ENCODE data around the gene ULBP1.
"Not testable (repeated sequence)": the region's sequence is repeated elsewhere in the genome, so short reads cannot be mapped to it uniquely, and the experiment has no call there.

ULBP1 gene

GRCh38 chr6:149945276-149945675, 18.5 kb upstream of the ULBP1 start:
- H3K56ac ChIP-seq (ENCODE audit: low read length); H2BK5ac ChIP-seq (ENCODE audit: low read length); H2BK120ac ChIP-seq (ENCODE audit: low read depth, low read length); H3K27ac ChIP-seq (ENCODE audit: low read depth, low read length); H3K4me2 ChIP-seq (ENCODE audit: low read length); H3K9ac ChIP-seq (ENCODE audit: low read length); H3K4me3 ChIP-seq (ENCODE audit: low read length); H3K18ac ChIP-seq (ENCODE audit: low read length); H2BK15ac ChIP-seq (replicated peaks; ENCODE audit: low read depth); H4K8ac ChIP-seq (ENCODE audit: low read depth, low read length); H2AK5ac ChIP-seq (ENCODE audit: low read length); H3K79me2 ChIP-seq (ENCODE audit: control insufficient read depth, insufficient read depth, low read length); DNase-seq; H3K4me1 ChIP-seq (ENCODE audit: control insufficient read depth, low read depth, low read length); H3K4ac ChIP-seq (ENCODE audit: low read depth, low read length); H3K36me3 ChIP-seq (ENCODE audit: control insufficient read depth, insufficient read depth, low read length); H4K5ac ChIP-seq (ENCODE audit: low read length); H3K23ac ChIP-seq (ENCODE audit: low read length); H3K79me1 ChIP-seq (ENCODE audit: low read length): not testable (repeated sequence)
- WGBS (ENCODE audit: extremely low coverage, insufficient coverage, low lambda C conversion rate) = no CpG with 5 or more reads among the region's 6 CpGs
- peaks cover 16% of the 10 kb centered on the region for H3K27me3 ChIP-seq (ENCODE audit: insufficient read depth, low read length, poor library complexity)

DNA sequence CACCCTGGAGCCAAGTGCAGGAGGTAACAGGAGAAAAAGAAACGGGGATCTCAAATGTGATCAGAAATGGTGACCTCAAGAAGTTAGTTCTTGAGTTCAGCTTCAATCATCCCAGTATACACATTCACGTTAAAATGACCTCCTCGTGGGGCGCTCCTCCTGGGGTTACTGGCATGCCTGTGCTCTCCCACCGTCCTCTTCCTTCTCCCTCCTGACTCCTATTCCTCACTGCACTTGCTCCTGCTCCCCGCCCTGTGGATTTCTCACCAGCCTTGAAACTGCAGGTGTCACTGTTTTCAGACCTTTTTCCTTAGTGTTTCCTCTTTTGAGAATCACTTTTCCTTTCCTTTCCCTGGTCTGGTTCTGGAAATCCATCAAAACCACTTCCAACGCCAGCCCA, 17.1 kb upstream of the ULBP1 start:
- not testable (repeated sequence) for H3K4me2 ChIP-seq (ENCODE audit: low read length); H4K5ac ChIP-seq (ENCODE audit: low read length); H2AK5ac ChIP-seq (ENCODE audit: low read length); H3K56ac ChIP-seq (ENCODE audit: low read length); H3K4me1 ChIP-seq (ENCODE audit: control insufficient read depth, low read depth, low read length); H4K8ac ChIP-seq (ENCODE audit: low read depth, low read length); H2BK5ac ChIP-seq (ENCODE audit: low read length); H2BK15ac ChIP-seq (replicated peaks; ENCODE audit: low read depth); H2BK120ac ChIP-seq (ENCODE audit: low read depth, low read length); H3K23ac ChIP-seq (ENCODE audit: low read length); H3K9ac ChIP-seq (ENCODE audit: low read length); H3K4ac ChIP-seq (ENCODE audit: low read depth, low read length); H3K4me3 ChIP-seq (ENCODE audit: low read length); DNase-seq; H3K27me3 ChIP-seq (ENCODE audit: insufficient read depth, low read length, poor library complexity); H3K79me2 ChIP-seq (ENCODE audit: control insufficient read depth, insufficient read depth, low read length); H3K79me1 ChIP-seq (ENCODE audit: low read length); H3K36me3 ChIP-seq (ENCODE audit: control insufficient read depth, insufficient read depth, low read length); H3K27ac ChIP-seq (ENCODE audit: low read depth, low read length); H3K18ac ChIP-seq (ENCODE audit: low read length)
- WGBS (ENCODE audit: extremely low coverage, insufficient coverage, low lambda C conversion rate) = no CpG with 5 or more reads among the region's 7 CpGs

GRCh38 chr6:149947533-149947932, 16.2 kb upstream of the ULBP1 start:
- not testable (repeated sequence) for H3K56ac ChIP-seq (ENCODE audit: low read length); H3K9ac ChIP-seq (ENCODE audit: low read length); H4K5ac ChIP-seq (ENCODE audit: low read length); H3K4ac ChIP-seq (ENCODE audit: low read depth, low read length); H2BK5ac ChIP-seq (ENCODE audit: low read length); H3K18ac ChIP-seq (ENCODE audit: low read length); H4K8ac ChIP-seq (ENCODE audit: low read depth, low read length); H3K4me2 ChIP-seq (ENCODE audit: low read length); H3K27me3 ChIP-seq (ENCODE audit: insufficient read depth, low read length, poor library complexity); H3K27ac ChIP-seq (ENCODE audit: low read depth, low read length); H2AK5ac ChIP-seq (ENCODE audit: low read length); H3K4me3 ChIP-seq (ENCODE audit: low read length); H3K79me1 ChIP-seq (ENCODE audit: low read length); H3K79me2 ChIP-seq (ENCODE audit: control insufficient read depth, insufficient read depth, low read length); H3K4me1 ChIP-seq (ENCODE audit: control insufficient read depth, low read depth, low read length); H3K36me3 ChIP-seq (ENCODE audit: control insufficient read depth, insufficient read depth, low read length); DNase-seq; H3K23ac ChIP-seq (ENCODE audit: low read length); H2BK15ac ChIP-seq (replicated peaks; ENCODE audit: low read depth); H2BK120ac ChIP-seq (ENCODE audit: low read depth, low read length)
- WGBS (ENCODE audit: extremely low coverage, insufficient coverage, low lambda C conversion rate) = no CpG with 5 or more reads among the region's 1 CpG

GRCh38 chr6:149948011-149948410, 15.7 kb upstream of the ULBP1 start:
- Histone ChIP-seq H2BK15ac (replicated peaks; ENCODE audit: low read depth) (no peak overlapping the region), H3K4me1 (ENCODE audit: control insufficient read depth, low read depth, low read length) (no peaks in the 10 kb centered on the region), H3K27me3 (ENCODE audit: insufficient read depth, low read length, poor library complexity) (peaks cover 2% of the 10 kb centered on the region), H3K4ac (ENCODE audit: low read depth, low read length) (no peak overlapping the region), H3K18ac (ENCODE audit: low read length) (no peak overlapping the region), H4K5ac (ENCODE audit: low read length) (no peak overlapping the region), H2BK5ac (ENCODE audit: low read length) (no peak overlapping the region), H2BK120ac (ENCODE audit: low read depth, low read length) (no peak overlapping the region), H2AK5ac (ENCODE audit: low read length) (no peak overlapping the region), H4K8ac (ENCODE audit: low read depth, low read length) (no peak overlapping the region), H3K4me2 (ENCODE audit: low read length) (no peak overlapping the region), H3K4me3 (ENCODE audit: low read length) (no peak overlapping the region), H3K36me3 (ENCODE audit: control insufficient read depth, insufficient read depth, low read length) (no peaks in the 10 kb centered on the region), H3K9ac (ENCODE audit: low read length) (no peak overlapping the region), H3K23ac (ENCODE audit: low read length) (no peak overlapping the region), H3K56ac (ENCODE audit: low read length) (no peak overlapping the region), H3K79me1 (ENCODE audit: low read length) (no peaks in the 10 kb centered on the region), H3K27ac (ENCODE audit: low read depth, low read length) (no peak overlapping the region), H3K79me2 (ENCODE audit: control insufficient read depth, insufficient read depth, low read length) (no peaks in the 10 kb centered on the region)
- no peak for DNase-seq
- WGBS (ENCODE audit: extremely low coverage, insufficient coverage, low lambda C conversion rate) = no CpG with 5 or more reads among the region's 1 CpG

DNA sequence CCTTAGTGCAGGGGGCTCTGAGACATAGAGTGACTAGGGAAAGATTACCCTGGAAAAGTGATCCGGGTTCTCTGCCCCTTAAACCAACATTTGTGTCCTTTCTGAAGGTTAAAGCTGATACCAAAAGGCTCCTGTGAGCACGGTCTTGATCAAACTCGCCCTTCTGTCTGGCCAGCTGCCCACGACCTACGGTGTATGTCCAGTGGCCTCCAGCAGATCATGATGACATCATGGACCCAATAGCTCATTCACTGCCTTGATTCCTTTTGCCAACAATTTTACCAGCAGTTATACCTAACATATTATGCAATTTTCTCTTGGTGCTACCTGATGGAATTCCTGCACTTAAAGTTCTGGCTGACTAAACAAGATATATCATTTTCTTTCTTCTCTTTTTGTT, 15.1 kb upstream of the ULBP1 start:
- H3K4me3 ChIP-seq (ENCODE audit: low read length) = no peak overlapping the region
- no peak overlapping the region for H3K27ac ChIP-seq (ENCODE audit: low read depth, low read length)
- no peak overlapping the region for H3K23ac ChIP-seq (ENCODE audit: low read length)
- no CpG with 5 or more reads among the region's 5 CpGs for WGBS (ENCODE audit: extremely low coverage, insufficient coverage, low lambda C conversion rate)
- no peak overlapping the region for H3K18ac ChIP-seq (ENCODE audit: low read length)
- H2BK15ac ChIP-seq (replicated peaks; ENCODE audit: low read depth) = no peak overlapping the region
- no peaks in the 10 kb centered on the region for H3K27me3 ChIP-seq (ENCODE audit: insufficient read depth, low read length, poor library complexity)
- H3K4me1 ChIP-seq (ENCODE audit: control insufficient read depth, low read depth, low read length) = no peaks in the 10 kb centered on the region
- no peak overlapping the region for H4K5ac ChIP-seq (ENCODE audit: low read length)
- no peak overlapping the region for H3K4me2 ChIP-seq (ENCODE audit: low read length)
- no peak overlapping the region for H2BK120ac ChIP-seq (ENCODE audit: low read depth, low read length)
- no peak overlapping the region for H3K4ac ChIP-seq (ENCODE audit: low read depth, low read length)
- H3K79me2 ChIP-seq (ENCODE audit: control insufficient read depth, insufficient read depth, low read length) = no peaks in the 10 kb centered on the region
- H3K56ac ChIP-seq (ENCODE audit: low read length) = no peak overlapping the region
- no peak overlapping the region for H2BK5ac ChIP-seq (ENCODE audit: low read length)
- no peak for DNase-seq
- H3K36me3 ChIP-seq (ENCODE audit: control insufficient read depth, insufficient read depth, low read length) = no peaks in the 10 kb centered on the region
- no peak overlapping the region for H3K9ac ChIP-seq (ENCODE audit: low read length)
- no peak overlapping the region for H4K8ac ChIP-seq (ENCODE audit: low read depth, low read length)
- no peaks in the 10 kb centered on the region for H3K79me1 ChIP-seq (ENCODE audit: low read length)
- no peak overlapping the region for H2AK5ac ChIP-seq (ENCODE audit: low read length)

DNA sequence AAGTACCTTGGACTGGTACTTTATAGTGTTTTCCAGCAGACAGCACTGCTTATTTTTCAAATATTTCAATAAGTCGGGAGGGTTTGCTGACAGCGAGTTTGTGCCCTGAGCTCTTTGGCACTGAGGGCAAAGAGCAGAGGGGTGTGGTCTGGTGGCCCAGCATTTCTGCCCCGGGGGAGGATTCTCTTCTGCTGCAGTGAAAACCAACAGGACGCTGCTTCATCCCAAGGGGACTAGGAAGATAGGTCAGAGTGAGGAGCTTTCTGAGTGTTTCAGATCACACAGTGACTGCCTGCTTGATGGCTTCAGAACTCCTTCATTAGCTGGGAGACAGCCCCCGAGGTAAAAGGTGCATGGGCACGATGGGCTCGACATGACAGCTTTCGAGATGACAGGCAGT, 13.3 kb upstream of the ULBP1 start:
- peaks cover 3% of the 10 kb centered on the region for H3K27me3 ChIP-seq (ENCODE audit: insufficient read depth, low read length, poor library complexity)
- H3K23ac ChIP-seq (ENCODE audit: low read length) = no peak overlapping the region
- H3K4me2 ChIP-seq (ENCODE audit: low read length) = no peak overlapping the region
- no peaks in the 10 kb centered on the region for H3K79me1 ChIP-seq (ENCODE audit: low read length)
- H3K27ac ChIP-seq (ENCODE audit: low read depth, low read length) = no peak overlapping the region
- no CpG with 5 or more reads among the region's 8 CpGs for WGBS (ENCODE audit: extremely low coverage, insufficient coverage, low lambda C conversion rate)
- H3K18ac ChIP-seq (ENCODE audit: low read length) = no peak overlapping the region
- no peak overlapping the region for H2AK5ac ChIP-seq (ENCODE audit: low read length)
- H3K79me2 ChIP-seq (ENCODE audit: control insufficient read depth, insufficient read depth, low read length) = no peaks in the 10 kb centered on the region
- no peak for DNase-seq
- H2BK15ac ChIP-seq (replicated peaks; ENCODE audit: low read depth) = no peak overlapping the region
- no peak overlapping the region for H3K9ac ChIP-seq (ENCODE audit: low read length)
- H4K8ac ChIP-seq (ENCODE audit: low read depth, low read length) = no peak overlapping the region
- no peak overlapping the region for H2BK5ac ChIP-seq (ENCODE audit: low read length)
- no peak overlapping the region for H3K4me3 ChIP-seq (ENCODE audit: low read length)
- H3K4me1 ChIP-seq (ENCODE audit: control insufficient read depth, low read depth, low read length) = no peaks in the 10 kb centered on the region
- H3K4ac ChIP-seq (ENCODE audit: low read depth, low read length) = no peak overlapping the region
- H3K36me3 ChIP-seq (ENCODE audit: control insufficient read depth, insufficient read depth, low read length) = no peaks in the 10 kb centered on the region
- H4K5ac ChIP-seq (ENCODE audit: low read length) = no peak overlapping the region
- no peak overlapping the region for H3K56ac ChIP-seq (ENCODE audit: low read length)
- no peak overlapping the region for H2BK120ac ChIP-seq (ENCODE audit: low read depth, low read length)

All from mesendoderm (in vitro differentiated cells).